ENCODE data around the gene C1QTNF6. TPM values are rescaled to one million over a fixed set of nuclear protein-coding genes. Genes with fewer than 3 reads are reported as not detected.

Gene C1QTNF6
- total RNA-seq, 2 donors from 2014 or later = 9.3 to 16.7 TPM

GRCh38 chr22:37188901-37189466 is 937 bp upstream of the C1QTNF6 start:
- Histone ChIP-seq H3K27ac (peak overlapping the region; percentile 86), H3K4me1 (peaks cover 18% of the 10 kb centered on the region), H3K9ac (ENCODE audit: low read depth in 2 of 2, low read length in 2 of 2) (peak overlapping the region in 1 of 2 donors; percentile 89), H3K9me3 (no peaks in the 10 kb centered on the region), H3K27me3 (no peaks in the 10 kb centered on the region), H3K4me3 (no peak overlapping the region), H3K36me3 (no peaks in the 10 kb centered on the region)
- TF ChIP-seq, protein P1, sequence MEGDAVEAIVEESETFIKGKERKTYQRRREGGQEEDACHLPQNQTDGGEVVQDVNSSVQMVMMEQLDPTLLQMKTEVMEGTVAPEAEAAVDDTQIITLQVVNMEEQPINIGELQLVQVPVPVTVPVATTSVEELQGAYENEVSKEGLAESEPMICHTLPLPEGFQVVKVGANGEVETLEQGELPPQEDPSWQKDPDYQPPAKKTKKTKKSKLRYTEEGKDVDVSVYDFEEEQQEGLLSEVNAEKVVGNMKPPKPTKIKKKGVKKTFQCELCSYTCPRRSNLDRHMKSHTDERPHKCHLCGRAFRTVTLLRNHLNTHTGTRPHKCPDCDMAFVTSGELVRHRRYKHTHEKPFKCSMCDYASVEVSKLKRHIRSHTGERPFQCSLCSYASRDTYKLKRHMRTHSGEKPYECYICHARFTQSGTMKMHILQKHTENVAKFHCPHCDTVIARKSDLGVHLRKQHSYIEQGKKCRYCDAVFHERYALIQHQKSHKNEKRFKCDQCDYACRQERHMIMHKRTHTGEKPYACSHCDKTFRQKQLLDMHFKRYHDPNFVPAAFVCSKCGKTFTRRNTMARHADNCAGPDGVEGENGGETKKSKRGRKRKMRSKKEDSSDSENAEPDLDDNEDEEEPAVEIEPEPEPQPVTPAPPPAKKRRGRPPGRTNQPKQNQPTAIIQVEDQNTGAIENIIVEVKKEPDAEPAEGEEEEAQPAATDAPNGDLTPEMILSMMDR (IDR thresholded peaks at IDR 0.05) = no peak
- intact Hi-C loops (cut with DNase I) = no loop called here
- no peak for DNase-seq

DNA sequence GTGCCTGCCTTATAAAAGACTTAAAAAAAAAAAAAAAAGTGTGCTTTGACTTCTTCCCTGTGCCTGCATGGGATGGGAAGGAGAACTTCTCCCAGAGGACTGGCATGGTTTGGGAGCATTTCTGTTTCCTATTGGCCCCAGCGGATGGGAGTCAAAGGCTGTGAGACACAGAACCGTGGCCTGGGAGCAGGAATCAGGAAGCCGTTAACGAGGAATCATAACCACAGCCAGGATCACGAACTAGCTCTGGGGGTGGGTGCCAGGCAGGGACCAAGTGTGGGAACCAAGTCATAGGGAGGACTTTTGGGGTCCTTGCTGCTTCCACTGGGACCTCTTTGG is 526 bp downstream of the C1QTNF6 start:
- Histone ChIP-seq H3K27me3 (no peaks in the 10 kb centered on the region), H3K9me3 (no peaks in the 10 kb centered on the region), H3K27ac (peak overlapping the region; percentile 86), H3K4me1 (peaks cover 12% of the 10 kb centered on the region), H3K9ac (ENCODE audit: low read depth in 2 of 2, low read length in 2 of 2) (peak overlapping the region; percentile 74 to 89), H3K36me3 (no peaks in the 10 kb centered on the region), H3K4me3 (peak overlapping the region; percentile 14)
- peak; percentile 73 for DNase-seq
- TF ChIP-seq, protein P1 (IDR thresholded peaks at IDR 0.05) = no peak
- intact Hi-C loops (cut with DNase I) = no loop called here

DNA sequence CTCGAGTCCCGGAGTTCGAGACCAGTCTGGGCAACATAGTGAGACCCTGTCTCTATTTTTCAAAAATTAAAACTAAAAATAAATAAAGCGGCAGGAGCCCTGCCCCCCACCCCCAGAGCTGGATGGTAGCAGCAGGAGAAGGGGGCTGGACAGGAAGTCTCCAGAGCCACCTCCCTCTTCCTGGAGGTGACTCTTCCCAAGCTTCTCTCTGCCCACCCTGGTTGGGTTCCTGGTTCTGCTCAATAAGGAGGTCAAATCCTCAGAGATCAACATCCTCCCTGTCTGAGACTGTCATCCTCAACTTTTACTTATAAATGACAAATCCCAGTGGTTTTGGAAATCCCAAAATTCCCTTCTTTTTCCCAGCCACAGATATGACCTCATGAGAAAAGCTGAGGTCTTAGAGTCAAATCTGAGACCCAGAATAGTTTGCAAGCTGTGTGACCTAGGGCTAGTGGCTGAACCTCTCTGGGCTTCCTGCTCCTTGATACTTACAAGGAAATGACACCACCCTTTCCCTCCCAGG is 987 bp downstream of the C1QTNF6 start:
- Histone ChIP-seq H3K9ac (ENCODE audit: low read depth in 2 of 2, low read length in 2 of 2) (peak overlapping the region; percentile 16 to 89), H3K27ac (peak overlapping the region; percentile 86), H3K27me3 (no peaks in the 10 kb centered on the region), H3K9me3 (no peaks in the 10 kb centered on the region), H3K4me1 (peaks cover 12% of the 10 kb centered on the region), H3K36me3 (no peaks in the 10 kb centered on the region), H3K4me3 (no peak overlapping the region)
- DNase-seq = no peak
- intact Hi-C loops (cut with DNase I) = no loop called here
- TF ChIP-seq, protein P1 (IDR thresholded peaks at IDR 0.05) = no peak

DNA sequence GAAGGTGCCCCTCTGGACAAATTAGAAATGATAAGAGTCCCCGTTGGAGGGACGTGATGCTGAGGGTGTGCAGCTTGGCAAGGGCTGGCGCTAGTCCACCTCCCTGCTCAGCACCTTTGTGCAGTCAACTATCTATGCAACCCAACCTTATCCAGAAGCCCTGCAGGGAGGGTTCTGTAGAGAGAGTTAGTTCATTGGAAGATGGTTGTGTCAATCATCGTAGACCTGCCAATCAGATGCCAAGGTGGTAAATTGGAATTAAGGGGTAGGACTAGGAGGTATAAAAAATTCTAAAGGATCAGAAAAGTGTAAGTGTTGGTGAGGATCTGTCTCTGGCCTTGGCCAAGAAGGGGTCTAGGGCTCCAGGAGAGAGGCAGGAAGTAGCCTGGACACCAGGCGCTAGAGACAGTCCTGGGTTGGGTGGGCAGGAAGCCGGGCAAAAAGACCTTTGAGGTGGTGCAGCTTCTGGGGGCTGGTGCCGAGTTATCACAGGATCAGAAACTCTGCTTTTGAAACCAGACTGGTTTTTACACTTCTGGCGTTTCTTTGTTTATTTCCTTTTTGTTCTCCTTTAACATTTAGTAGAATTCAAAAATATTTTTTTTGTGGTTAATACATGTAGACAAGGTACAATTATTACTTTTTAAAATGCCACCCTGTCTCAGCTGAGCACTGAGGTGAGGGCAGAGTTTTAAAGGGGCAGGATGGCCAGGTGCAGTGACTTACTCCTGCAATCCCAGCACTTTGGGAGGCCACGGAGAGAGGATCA is 1.6 kb downstream of the C1QTNF6 start:
- Histone ChIP-seq H3K36me3 (no peaks in the 10 kb centered on the region), H3K4me3 (no peak overlapping the region), H3K9me3 (no peaks in the 10 kb centered on the region), H3K27me3 (no peaks in the 10 kb centered on the region), H3K9ac (ENCODE audit: low read depth in 2 of 2, low read length in 2 of 2) (no peak overlapping the region), H3K27ac (peak overlapping the region; percentile 86), H3K4me1 (peaks cover 12% of the 10 kb centered on the region)
- TF ChIP-seq, protein P1 (IDR thresholded peaks at IDR 0.05) = no peak
- DNase-seq = no peak
- intact Hi-C loops (cut with DNase I) = no loop called here

GRCh38 chr22:37185646-37186227 is 2.3 kb downstream of the C1QTNF6 start:
- H3K9me3 ChIP-seq = no peaks in the 10 kb centered on the region
- H3K9ac ChIP-seq (ENCODE audit: low read depth in 2 of 2, low read length in 2 of 2) = no peak overlapping the region
- H3K4me3 ChIP-seq = no peak overlapping the region
- H3K4me1 ChIP-seq = peaks cover 12% of the 10 kb centered on the region
- no peaks in the 10 kb centered on the region for H3K36me3 ChIP-seq
- TF ChIP-seq, protein P1 (IDR thresholded peaks at IDR 0.05) = no peak
- no peaks in the 10 kb centered on the region for H3K27me3 ChIP-seq
- no peak for DNase-seq
- no peak overlapping the region for H3K27ac ChIP-seq
- intact Hi-C loops (cut with DNase I) = no loop called here
